Activated B cell treated with CpG ODN at 0.5 μM for 24 hours (primary cell): ENCODE data around the gene TAGLN2. TPM values are rescaled to one million over a fixed set of nuclear protein-coding genes. Genes with fewer than 3 reads are reported as not detected.

Experiments used
- ATAC-seq: fragments of 200-7000 bp; cut with Tn5 transposase; one replicate; pipeline ENCODE4 v1.10.0; 2021; ENCODE audit warnings: low read depth, mild to moderate bottlenecking, moderate library complexity
- CTCF ChIA-PET: fragments of 350-600 bp; sonication (Branson Sonifier 250); formaldehyde crosslinking; loops from one replicate; lab custom pipeline; 2021; ENCODE audit warnings: antibody characterized with exemption; lab: Charles Lee
- POLR2A ChIA-PET: fragments of 350-600 bp; sonication (Branson Sonifier 250); formaldehyde crosslinking; loops from one replicate; lab custom pipeline; 2021; ENCODE audit warnings: antibody characterized with exemption; lab: Charles Lee
- DNase-seq: peaks from one replicate; pipeline ENCODE4 v3.0.0; 2022
- H3K27ac Mint-ChIP-seq: one replicate; pipeline ENCODE4 v1.8.0; 2020; ENCODE audit warnings: mixed read lengths
- H3K27me3 Mint-ChIP-seq: one replicate; pipeline ENCODE4 v1.8.0; 2021; ENCODE audit warnings: mixed read lengths
- H3K36me3 Mint-ChIP-seq: one replicate; pipeline ENCODE4 v1.8.0; 2021; ENCODE audit warnings: low read depth, mixed read lengths
- H3K4me1 Mint-ChIP-seq: one replicate; pipeline ENCODE4 v1.8.0; 2021; ENCODE audit warnings: mixed read lengths
- H3K4me3 Mint-ChIP-seq: one replicate; pipeline ENCODE4 v1.8.0; 2020; ENCODE audit warnings: mild to moderate bottlenecking, mixed read lengths
- H3K9me3 Mint-ChIP-seq: one replicate; pipeline ENCODE4 v1.8.0; 2020; ENCODE audit warnings: mixed read lengths
- intact Hi-C: fragments of 100-400 bp; cut with micrococcal nuclease; formaldehyde crosslinking; loops from one replicate; pipeline ENCODE4 v1.15.1; 2024
- total RNA-seq: library from RNA; stranded (reverse); gene quantifications from 2 replicates; pipeline ENCODE4 v1.2.3, GENCODE V29; 2022
- TF ChIP-seq, protein P1 (sequence below): fragments of 200-600 bp; IDR thresholded peaks from one replicate; pipeline ENCODE4 v1.8.0; 2022; ENCODE audit warnings: antibody characterized with exemption, mild to moderate bottlenecking

Gene TAGLN2
- total RNA-seq, result 327 and 364 TPM in 2 replicates

DNA sequence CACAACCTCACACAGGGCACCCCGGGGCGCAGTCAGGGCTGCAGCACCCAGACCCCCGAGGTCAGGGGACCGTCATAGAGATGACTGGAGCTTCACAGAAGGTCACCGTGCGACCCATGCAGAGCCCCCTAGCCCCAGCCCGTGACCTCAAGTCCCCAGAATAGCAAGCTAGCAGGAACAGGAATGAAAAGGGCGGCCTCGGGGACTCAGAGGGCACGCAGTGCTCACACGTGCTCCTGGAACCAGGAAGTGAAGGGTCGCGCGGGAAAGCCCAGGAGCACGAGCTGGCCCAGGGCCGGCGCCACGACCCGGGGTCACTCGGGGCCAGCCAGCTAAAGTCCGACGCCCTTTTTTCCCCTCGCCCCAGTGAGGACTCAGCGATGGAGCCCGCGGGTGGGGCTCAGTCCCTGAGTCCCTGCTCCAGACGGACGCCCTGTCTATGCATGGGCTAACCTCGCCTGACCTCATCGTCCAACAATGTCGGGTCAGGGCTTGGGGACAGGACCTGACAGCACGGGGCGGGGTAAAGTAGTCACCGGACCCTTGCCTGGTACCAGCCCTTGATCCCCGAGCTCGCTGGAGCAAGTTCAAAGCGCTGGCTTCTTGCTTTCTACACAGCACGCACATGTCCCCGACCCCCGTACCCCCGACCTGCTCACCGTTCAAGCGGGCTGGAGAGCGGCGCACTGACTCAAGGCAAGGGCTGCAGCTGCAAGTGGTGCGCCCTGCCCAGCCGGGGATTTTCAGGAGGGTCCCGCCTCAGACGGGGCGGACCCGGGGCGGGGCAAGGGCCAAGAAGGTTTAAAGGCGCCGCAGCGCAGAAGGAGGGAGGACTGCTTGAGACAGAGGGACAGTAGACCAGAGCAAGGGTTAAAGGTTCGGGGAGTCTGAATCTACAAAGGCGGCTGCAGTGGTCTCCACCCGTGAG is at the start of gene TAGLN2:
Gene TAGLN2 (minus strand): TSS at position 717 of the 928 bp plus-strand sequence. CDS start 4,998 bp downstream, outside the sequence.
- intact Hi-C loops, result loop anchor here (1.0 to 10.0 kb wide), 5 partner anchors 34 to 340 kb away; partner anchors contain the start of genes DCAF8 and IGSF8
- peaks cover 57% of the 10 kb centered on the region for H3K4me1 Mint-ChIP-seq
- CTCF ChIA-PET, result interaction anchor here (1.9 to 6.4 kb wide), 3 partner anchors 13 to 82 kb away, joined by 5 to 52 read pairs (median 15); no protein-coding TSS in a partner anchor
- peak within 1 kb of the TSS; percentile 99 for H3K27ac Mint-ChIP-seq
- no peaks in the 10 kb centered on the region for H3K27me3 Mint-ChIP-seq
- H3K9me3 Mint-ChIP-seq, result no peaks in the 10 kb centered on the region
- peak within 1 kb of the TSS; percentile 99 for H3K4me3 Mint-ChIP-seq
- peak; percentile 94 for DNase-seq
- POLR2A ChIA-PET, result interaction anchor here (0.6 to 2.9 kb wide), 16 partner anchors 9 to 858 kb away, joined by 3 to 16 read pairs (median 4); partner anchors contain the start of genes AIM2, DUSP23, IGSF8 and IGSF9
- TF ChIP-seq, protein P1, sequence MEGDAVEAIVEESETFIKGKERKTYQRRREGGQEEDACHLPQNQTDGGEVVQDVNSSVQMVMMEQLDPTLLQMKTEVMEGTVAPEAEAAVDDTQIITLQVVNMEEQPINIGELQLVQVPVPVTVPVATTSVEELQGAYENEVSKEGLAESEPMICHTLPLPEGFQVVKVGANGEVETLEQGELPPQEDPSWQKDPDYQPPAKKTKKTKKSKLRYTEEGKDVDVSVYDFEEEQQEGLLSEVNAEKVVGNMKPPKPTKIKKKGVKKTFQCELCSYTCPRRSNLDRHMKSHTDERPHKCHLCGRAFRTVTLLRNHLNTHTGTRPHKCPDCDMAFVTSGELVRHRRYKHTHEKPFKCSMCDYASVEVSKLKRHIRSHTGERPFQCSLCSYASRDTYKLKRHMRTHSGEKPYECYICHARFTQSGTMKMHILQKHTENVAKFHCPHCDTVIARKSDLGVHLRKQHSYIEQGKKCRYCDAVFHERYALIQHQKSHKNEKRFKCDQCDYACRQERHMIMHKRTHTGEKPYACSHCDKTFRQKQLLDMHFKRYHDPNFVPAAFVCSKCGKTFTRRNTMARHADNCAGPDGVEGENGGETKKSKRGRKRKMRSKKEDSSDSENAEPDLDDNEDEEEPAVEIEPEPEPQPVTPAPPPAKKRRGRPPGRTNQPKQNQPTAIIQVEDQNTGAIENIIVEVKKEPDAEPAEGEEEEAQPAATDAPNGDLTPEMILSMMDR, result no peak
- H3K36me3 Mint-ChIP-seq, result peaks cover 30% of the 10 kb centered on the region
- ATAC-seq, result peak; percentile 69

DNA sequence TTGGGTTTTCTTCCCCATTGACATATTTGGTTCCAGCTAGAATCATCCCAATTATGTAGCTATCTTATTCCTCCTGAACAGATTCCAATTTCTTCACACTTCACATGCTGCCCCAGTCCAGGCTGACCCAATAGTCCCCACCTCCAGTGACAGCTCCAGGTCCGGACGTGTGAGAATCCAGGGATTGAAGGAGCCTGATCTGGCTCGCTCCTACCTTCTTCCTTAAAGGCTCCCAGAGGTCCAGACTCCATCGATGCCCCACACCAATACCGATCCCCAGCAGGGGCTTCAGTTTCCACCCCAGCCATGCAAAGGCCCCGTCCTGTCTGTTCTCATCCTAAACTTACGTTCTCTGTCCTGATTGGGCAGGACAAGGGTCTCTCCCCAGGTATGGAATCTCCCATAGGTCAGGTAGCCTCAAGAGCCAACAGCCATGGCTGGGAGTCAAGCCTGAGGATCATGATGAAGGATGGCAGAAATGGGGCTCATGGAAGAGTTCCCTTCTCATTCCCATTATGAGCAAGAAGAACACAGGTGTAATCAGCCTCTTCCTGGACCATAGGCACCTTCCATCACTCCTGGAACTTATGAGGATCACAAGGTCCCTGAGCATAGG is 49.2 kb upstream of the TAGLN2 start:
- POLR2A ChIA-PET, result no interaction called here
- Mint-ChIP-seq H3K4me3 (no peak overlapping the region), H3K4me1 (no peaks in the 10 kb centered on the region), H3K27ac (no peak overlapping the region), H3K9me3 (no peaks in the 10 kb centered on the region), H3K27me3 (peaks cover 20% of the 10 kb centered on the region), H3K36me3 (no peaks in the 10 kb centered on the region)
- TF ChIP-seq, protein P1, result no peak
- intact Hi-C loops, result no loop called here
- no peak for DNase-seq
- ATAC-seq, result no peak
- CTCF ChIA-PET, result no interaction called here

DNA sequence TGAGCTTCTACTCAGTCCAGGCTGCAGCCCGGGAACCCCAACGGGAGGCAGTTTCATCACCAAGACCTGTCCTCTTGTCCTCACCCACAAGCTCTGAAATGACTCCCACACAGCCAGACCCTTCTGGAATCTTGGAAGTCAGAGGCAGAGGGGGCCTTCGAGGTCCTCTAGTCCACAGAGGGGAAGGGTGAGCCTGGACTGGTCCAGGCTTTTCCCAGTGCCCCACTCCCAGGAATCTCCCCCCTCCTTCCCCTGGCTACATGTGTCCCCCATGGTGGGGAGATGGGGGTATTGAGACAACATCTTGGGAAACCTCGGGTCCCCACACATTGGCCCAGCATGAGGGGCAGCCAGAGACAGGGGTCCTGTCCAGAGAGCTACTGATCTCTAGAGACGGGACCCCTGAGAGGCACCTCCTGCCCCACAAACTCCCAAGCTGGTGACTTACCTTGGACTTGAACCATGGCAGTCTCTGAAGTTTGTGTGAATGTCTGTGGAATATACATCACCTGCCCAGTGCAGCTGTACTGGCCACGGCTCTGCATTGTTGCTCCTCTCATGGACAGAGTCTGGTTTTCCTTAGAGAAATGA is 48.1 kb upstream of the TAGLN2 start:
- Mint-ChIP-seq H3K27ac (no peak overlapping the region), H3K4me3 (no peak overlapping the region), H3K36me3 (no peaks in the 10 kb centered on the region), H3K27me3 (peaks cover 21% of the 10 kb centered on the region), H3K9me3 (no peaks in the 10 kb centered on the region), H3K4me1 (no peaks in the 10 kb centered on the region)
- TF ChIP-seq, protein P1, result no peak
- POLR2A ChIA-PET, result no interaction called here
- intact Hi-C loops, result no loop called here
- ATAC-seq (no peak), DNase-seq (no peak)
- CTCF ChIA-PET, result no interaction called here

- no peaks in the 10 kb centered on the region for H3K4me1 Mint-ChIP-seq
- POLR2A ChIA-PET, result no interaction called here
Measured at GRCh38 chr1:159972443-159973205, 47.3 kb upstream of the TAGLN2 start.

More at GRCh38 chr1:159972443-159973205, 47.3 kb upstream of the TAGLN2 start:
- Mint-ChIP-seq H3K36me3 (no peaks in the 10 kb centered on the region), H3K27me3 (peaks cover 24% of the 10 kb centered on the region), H3K9me3 (no peaks in the 10 kb centered on the region), H3K27ac (no peak overlapping the region), H3K4me3 (no peak overlapping the region)
- CTCF ChIA-PET, result interaction anchor here (1.2 kb wide), 2 partner anchors 35 to 173 kb away, joined by 3 read pairs; no protein-coding TSS in a partner anchor
- TF ChIP-seq, protein P1, result no peak
- ATAC-seq (no peak), DNase-seq (no peak)
- intact Hi-C loops, result no loop called here
